Measurements from ENCODE around the gene PDE8B.

Gene PDE8B

GRCh38 chr5:77292026-77292757, 81.7 kb downstream of the PDE8B start:
- no peak overlapping the region for H2BK120ac ChIP-seq (ENCODE audit: low read depth, low read length)
- no peak overlapping the region for H4K8ac ChIP-seq (ENCODE audit: low read depth, low read length)
- H3K36me3 ChIP-seq (ENCODE audit: control insufficient read depth, insufficient read depth, low read length) = no peaks in the 10 kb centered on the region
- no peak overlapping the region for H4K5ac ChIP-seq (ENCODE audit: low read length)
- no peak for DNase-seq
- no peaks in the 10 kb centered on the region for H3K4me1 ChIP-seq (ENCODE audit: control insufficient read depth, low read depth, low read length)
- H2AK5ac ChIP-seq (ENCODE audit: low read length) = no peak overlapping the region
- H3K4me3 ChIP-seq (ENCODE audit: low read length) = no peak overlapping the region
- no peak overlapping the region for H3K4me2 ChIP-seq (ENCODE audit: low read length)
- H3K27me3 ChIP-seq (ENCODE audit: insufficient read depth, low read length, poor library complexity) = no peaks in the 10 kb centered on the region
- no peaks in the 10 kb centered on the region for H3K79me1 ChIP-seq (ENCODE audit: low read length)
- no peak overlapping the region for H2BK15ac ChIP-seq (replicated peaks; ENCODE audit: low read depth)
- no peak overlapping the region for H3K9ac ChIP-seq (ENCODE audit: low read length)
- no peak overlapping the region for H2BK5ac ChIP-seq (ENCODE audit: low read length)
- no peak overlapping the region for H3K18ac ChIP-seq (ENCODE audit: low read length)
- WGBS (ENCODE audit: extremely low coverage, insufficient coverage, low lambda C conversion rate) = no CpG with 5 or more reads among the region's 3 CpGs
- H3K79me2 ChIP-seq (ENCODE audit: control insufficient read depth, insufficient read depth, low read length) = no peaks in the 10 kb centered on the region
- no peak overlapping the region for H3K56ac ChIP-seq (ENCODE audit: low read length)
- H3K4ac ChIP-seq (ENCODE audit: low read depth, low read length) = no peak overlapping the region
- H3K27ac ChIP-seq (ENCODE audit: low read depth, low read length) = no peak overlapping the region
- no peak overlapping the region for H3K23ac ChIP-seq (ENCODE audit: low read length)

DNA sequence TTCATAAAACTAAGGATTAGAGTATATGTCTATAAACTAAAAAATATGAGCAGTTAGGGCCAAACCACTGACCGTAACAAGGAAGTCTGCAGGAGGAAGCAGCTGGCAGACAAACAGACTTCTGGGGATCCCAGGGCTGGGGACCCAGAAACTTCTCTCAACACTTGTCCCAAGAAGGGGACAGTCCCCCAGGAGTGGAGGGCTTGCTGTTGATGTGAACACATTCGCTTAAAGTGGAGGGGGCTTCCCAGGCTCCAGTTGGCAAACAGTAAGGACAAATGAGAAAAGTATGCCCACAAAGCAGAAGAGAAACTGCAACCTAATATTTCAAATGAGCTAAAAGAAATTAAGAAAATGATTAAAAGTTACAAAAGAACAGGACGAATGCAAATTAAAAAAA, 83.7 kb downstream of the PDE8B start:
- no peaks in the 10 kb centered on the region for H3K27me3 ChIP-seq (ENCODE audit: insufficient read depth, low read length, poor library complexity)
- no peak for DNase-seq

GRCh38 chr5:77295863-77296378, 85.4 kb downstream of the PDE8B start:
- no peak overlapping the region for H4K8ac ChIP-seq (ENCODE audit: low read depth, low read length)
- H3K9ac ChIP-seq (ENCODE audit: low read length) = no peak overlapping the region
- H3K36me3 ChIP-seq (ENCODE audit: control insufficient read depth, insufficient read depth, low read length) = no peaks in the 10 kb centered on the region
- WGBS (ENCODE audit: extremely low coverage, insufficient coverage, low lambda C conversion rate) = 70% methylated on average over 1 of the region's 4 CpGs
- no peak overlapping the region for H3K27ac ChIP-seq (ENCODE audit: low read depth, low read length)
- H3K23ac ChIP-seq (ENCODE audit: low read length) = no peak overlapping the region
- no peak overlapping the region for H2BK15ac ChIP-seq (replicated peaks; ENCODE audit: low read depth)
- no peaks in the 10 kb centered on the region for H3K79me2 ChIP-seq (ENCODE audit: control insufficient read depth, insufficient read depth, low read length)
- H3K18ac ChIP-seq (ENCODE audit: low read length) = no peak overlapping the region
- no peak overlapping the region for H4K5ac ChIP-seq (ENCODE audit: low read length)
- H2BK5ac ChIP-seq (ENCODE audit: low read length) = no peak overlapping the region
- H3K56ac ChIP-seq (ENCODE audit: low read length) = no peak overlapping the region
- no peak overlapping the region for H3K4me3 ChIP-seq (ENCODE audit: low read length)
- no peak overlapping the region for H2BK120ac ChIP-seq (ENCODE audit: low read depth, low read length)
- H3K79me1 ChIP-seq (ENCODE audit: low read length) = no peaks in the 10 kb centered on the region
- no peak overlapping the region for H3K4me2 ChIP-seq (ENCODE audit: low read length)
- no peak overlapping the region for H2AK5ac ChIP-seq (ENCODE audit: low read length)
- H3K4ac ChIP-seq (ENCODE audit: low read depth, low read length) = no peak overlapping the region
- DNase-seq = no peak
- no peaks in the 10 kb centered on the region for H3K27me3 ChIP-seq (ENCODE audit: insufficient read depth, low read length, poor library complexity)
- H3K4me1 ChIP-seq (ENCODE audit: control insufficient read depth, low read depth, low read length) = no peaks in the 10 kb centered on the region

More for the DNA sequence above, 83.7 kb downstream of the PDE8B start:
- Histone ChIP-seq H3K9ac (ENCODE audit: low read length) (no peak overlapping the region), H3K4ac (ENCODE audit: low read depth, low read length) (no peak overlapping the region), H4K5ac (ENCODE audit: low read length) (no peak overlapping the region), H3K56ac (ENCODE audit: low read length) (no peak overlapping the region), H2BK15ac (replicated peaks; ENCODE audit: low read depth) (no peak overlapping the region), H3K23ac (ENCODE audit: low read length) (no peak overlapping the region), H4K8ac (ENCODE audit: low read depth, low read length) (no peak overlapping the region), H3K4me2 (ENCODE audit: low read length) (no peak overlapping the region), H3K79me2 (ENCODE audit: control insufficient read depth, insufficient read depth, low read length) (no peaks in the 10 kb centered on the region), H3K18ac (ENCODE audit: low read length) (no peak overlapping the region), H3K4me1 (ENCODE audit: control insufficient read depth, low read depth, low read length) (no peaks in the 10 kb centered on the region), H2AK5ac (ENCODE audit: low read length) (no peak overlapping the region), H2BK5ac (ENCODE audit: low read length) (no peak overlapping the region), H3K79me1 (ENCODE audit: low read length) (no peaks in the 10 kb centered on the region), H3K27ac (ENCODE audit: low read depth, low read length) (no peak overlapping the region), H2BK120ac (ENCODE audit: low read depth, low read length) (no peak overlapping the region), H3K4me3 (ENCODE audit: low read length) (no peak overlapping the region), H3K36me3 (ENCODE audit: control insufficient read depth, insufficient read depth, low read length) (no peaks in the 10 kb centered on the region)
- WGBS (ENCODE audit: extremely low coverage, insufficient coverage, low lambda C conversion rate) = no CpG with 5 or more reads among the region's 3 CpGs

DNA sequence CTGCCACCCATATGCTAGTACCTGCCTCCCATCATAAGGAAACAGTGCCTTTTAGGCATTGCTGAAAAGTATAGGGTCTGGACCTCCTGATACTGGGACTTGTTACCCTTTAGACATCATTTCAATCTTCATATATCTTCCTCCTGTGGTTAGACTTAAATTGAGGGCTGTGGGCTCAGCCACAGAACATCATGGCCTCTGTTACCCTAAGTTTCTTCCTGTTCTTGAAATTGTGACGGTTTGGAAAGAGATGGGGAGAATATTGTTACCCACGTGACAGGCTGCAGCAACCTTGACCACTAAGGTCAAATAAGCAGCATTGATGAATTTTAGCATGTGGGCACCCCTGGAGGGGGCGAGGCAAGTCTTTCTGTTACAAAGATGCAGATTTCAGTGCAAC, 87.7 kb downstream of the PDE8B start:
- Histone ChIP-seq H4K8ac (ENCODE audit: low read depth, low read length) (no peak overlapping the region), H3K9ac (ENCODE audit: low read length) (no peak overlapping the region), H3K23ac (ENCODE audit: low read length) (no peak overlapping the region), H3K4ac (ENCODE audit: low read depth, low read length) (no peak overlapping the region), H3K4me1 (ENCODE audit: control insufficient read depth, low read depth, low read length) (no peaks in the 10 kb centered on the region), H3K4me2 (ENCODE audit: low read length) (no peak overlapping the region), H3K4me3 (ENCODE audit: low read length) (no peak overlapping the region), H2AK5ac (ENCODE audit: low read length) (no peak overlapping the region), H3K27ac (ENCODE audit: low read depth, low read length) (no peak overlapping the region), H3K79me2 (ENCODE audit: control insufficient read depth, insufficient read depth, low read length) (no peaks in the 10 kb centered on the region), H3K27me3 (ENCODE audit: insufficient read depth, low read length, poor library complexity) (no peaks in the 10 kb centered on the region), H2BK15ac (replicated peaks; ENCODE audit: low read depth) (no peak overlapping the region), H3K56ac (ENCODE audit: low read length) (no peak overlapping the region), H3K18ac (ENCODE audit: low read length) (no peak overlapping the region), H2BK5ac (ENCODE audit: low read length) (no peak overlapping the region), H4K5ac (ENCODE audit: low read length) (no peak overlapping the region), H3K36me3 (ENCODE audit: control insufficient read depth, insufficient read depth, low read length) (no peaks in the 10 kb centered on the region), H3K79me1 (ENCODE audit: low read length) (no peaks in the 10 kb centered on the region), H2BK120ac (ENCODE audit: low read depth, low read length) (no peak overlapping the region)
- no CpG with 5 or more reads among the region's 3 CpGs for WGBS (ENCODE audit: extremely low coverage, insufficient coverage, low lambda C conversion rate)
- DNase-seq = no peak

DNA sequence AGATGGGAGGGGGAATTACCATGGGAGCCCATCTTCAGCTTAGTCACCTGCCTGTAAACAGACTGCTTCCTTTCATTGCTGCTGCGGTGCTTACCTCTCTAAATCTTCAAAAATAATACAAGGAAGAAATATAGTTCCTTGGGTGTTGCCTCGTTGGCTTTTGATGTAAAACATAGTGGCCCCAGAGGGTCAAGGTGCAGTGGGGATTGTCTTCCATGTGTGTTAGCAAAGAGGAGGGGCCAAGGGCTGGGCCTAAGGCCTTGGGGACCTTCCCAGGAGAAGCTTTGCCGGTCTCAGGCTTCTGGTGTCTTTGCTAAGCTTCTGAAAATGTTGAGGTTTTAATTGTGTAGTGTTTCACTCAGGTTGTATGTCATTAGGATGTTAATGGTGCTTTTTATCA, 90.0 kb downstream of the PDE8B start:
- DNase-seq = no peak
- H4K8ac ChIP-seq (ENCODE audit: low read depth, low read length) = no peak overlapping the region

GRCh38 chr5:77301447-77301883, 91.0 kb downstream of the PDE8B start:
- Histone ChIP-seq H3K27ac (ENCODE audit: low read depth, low read length) (no peak overlapping the region), H2AK5ac (ENCODE audit: low read length) (no peak overlapping the region), H3K27me3 (ENCODE audit: insufficient read depth, low read length, poor library complexity) (no peaks in the 10 kb centered on the region), H2BK15ac (replicated peaks; ENCODE audit: low read depth) (no peak overlapping the region), H3K79me2 (ENCODE audit: control insufficient read depth, insufficient read depth, low read length) (no peaks in the 10 kb centered on the region), H3K4me2 (ENCODE audit: low read length) (no peak overlapping the region), H3K79me1 (ENCODE audit: low read length) (no peaks in the 10 kb centered on the region), H3K9ac (ENCODE audit: low read length) (no peak overlapping the region), H3K23ac (ENCODE audit: low read length) (no peak overlapping the region), H3K18ac (ENCODE audit: low read length) (no peak overlapping the region), H4K8ac (ENCODE audit: low read depth, low read length) (no peak overlapping the region), H3K4me3 (ENCODE audit: low read length) (no peak overlapping the region), H4K5ac (ENCODE audit: low read length) (no peak overlapping the region), H3K36me3 (ENCODE audit: control insufficient read depth, insufficient read depth, low read length) (no peaks in the 10 kb centered on the region), H2BK120ac (ENCODE audit: low read depth, low read length) (no peak overlapping the region), H2BK5ac (ENCODE audit: low read length) (no peak overlapping the region), H3K56ac (ENCODE audit: low read length) (no peak overlapping the region), H3K4me1 (ENCODE audit: control insufficient read depth, low read depth, low read length) (no peaks in the 10 kb centered on the region), H3K4ac (ENCODE audit: low read depth, low read length) (no peak overlapping the region)
- no CpG with 5 or more reads among the region's 4 CpGs for WGBS (ENCODE audit: extremely low coverage, insufficient coverage, low lambda C conversion rate)
- no peak for DNase-seq

More for the DNA sequence above, 90.0 kb downstream of the PDE8B start:
- Histone ChIP-seq H3K4me3 (ENCODE audit: low read length) (no peak overlapping the region), H2BK120ac (ENCODE audit: low read depth, low read length) (no peak overlapping the region), H3K27ac (ENCODE audit: low read depth, low read length) (no peak overlapping the region), H3K23ac (ENCODE audit: low read length) (no peak overlapping the region), H3K9ac (ENCODE audit: low read length) (no peak overlapping the region), H3K27me3 (ENCODE audit: insufficient read depth, low read length, poor library complexity) (no peaks in the 10 kb centered on the region), H3K4me1 (ENCODE audit: control insufficient read depth, low read depth, low read length) (no peaks in the 10 kb centered on the region), H3K56ac (ENCODE audit: low read length) (no peak overlapping the region), H3K18ac (ENCODE audit: low read length) (no peak overlapping the region), H3K79me2 (ENCODE audit: control insufficient read depth, insufficient read depth, low read length) (no peaks in the 10 kb centered on the region), H2BK15ac (replicated peaks; ENCODE audit: low read depth) (no peak overlapping the region), H3K79me1 (ENCODE audit: low read length) (no peaks in the 10 kb centered on the region), H2BK5ac (ENCODE audit: low read length) (no peak overlapping the region), H2AK5ac (ENCODE audit: low read length) (no peak overlapping the region), H3K4ac (ENCODE audit: low read depth, low read length) (no peak overlapping the region), H4K5ac (ENCODE audit: low read length) (no peak overlapping the region), H3K4me2 (ENCODE audit: low read length) (no peak overlapping the region), H3K36me3 (ENCODE audit: control insufficient read depth, insufficient read depth, low read length) (no peaks in the 10 kb centered on the region)
- no CpG with 5 or more reads among the region's 3 CpGs for WGBS (ENCODE audit: extremely low coverage, insufficient coverage, low lambda C conversion rate)
